GM10847 (cell line): ENCODE data around the gene PRR36.
A peak's percentile ranks its signal among the peaks of the same experiment; 100 is the strongest.

Source experiments
- POLR2A ChIP-seq: IDR thresholded peaks from 2 replicates; pipeline ENCODE4 v1.6.1; 2011; ENCODE audit not compliant: insufficient read length; ENCODE audit errors: extremely low read depth

Gene PRR36

DNA sequence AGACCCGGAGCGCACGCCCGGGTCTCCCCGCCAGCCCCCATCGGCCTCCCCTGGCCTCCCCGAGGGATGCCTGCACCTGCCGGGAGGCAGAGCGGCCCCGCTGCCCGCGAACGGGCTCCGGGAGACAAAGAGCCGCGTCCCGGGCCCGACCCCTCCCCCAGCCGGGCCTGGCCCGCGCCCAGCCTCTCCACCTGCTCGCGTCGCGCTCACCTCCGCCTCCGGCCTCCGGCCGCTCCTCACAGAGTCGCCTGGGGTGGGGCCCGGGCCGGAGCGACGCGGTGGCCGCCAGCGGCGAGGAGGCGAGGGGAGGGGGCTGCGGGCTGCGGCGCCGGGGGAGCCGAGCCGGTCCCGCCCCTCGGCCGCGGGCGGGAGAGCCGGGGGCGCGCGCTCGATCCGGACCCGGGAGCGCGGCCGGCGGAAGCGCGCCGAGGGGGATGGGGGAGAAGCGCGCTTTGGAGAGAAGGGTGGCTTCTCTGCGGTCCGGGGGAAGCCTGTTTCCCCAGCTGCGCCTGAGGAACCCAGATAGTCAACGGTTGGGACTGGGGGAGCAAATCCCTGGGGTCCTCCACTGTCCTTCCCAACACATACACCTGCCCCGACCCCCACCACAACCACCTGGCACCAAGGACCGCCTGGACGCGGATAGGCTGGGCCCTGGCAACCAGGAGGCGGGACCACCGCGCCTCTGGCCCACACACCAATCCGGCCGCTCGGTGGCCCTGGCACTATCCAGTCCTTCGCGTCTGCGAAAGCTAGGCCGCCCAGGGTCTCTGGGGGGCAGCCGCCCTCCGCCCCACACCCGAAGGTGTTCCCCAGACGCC lies at the start of gene PRR36:
TSS of gene PRR36 (minus strand) at position 315 of the 821 bp plus-strand sequence. CDS start 701 bp downstream, outside the sequence.
- no peak for TF ChIP-seq POLR2A

- TF ChIP-seq POLR2A, result no peak
Measured at GRCh38 chr19:7923295-7924191, 49.4 kb upstream of the PRR36 start.

- TF ChIP-seq POLR2A, result no peak
Measured at GRCh38 chr19:7922836-7923195, 48.6 kb upstream of the PRR36 start.

- no peak for TF ChIP-seq POLR2A
Measured at GRCh38 chr19:7921967-7922835, 48.0 kb upstream of the PRR36 start.

DNA sequence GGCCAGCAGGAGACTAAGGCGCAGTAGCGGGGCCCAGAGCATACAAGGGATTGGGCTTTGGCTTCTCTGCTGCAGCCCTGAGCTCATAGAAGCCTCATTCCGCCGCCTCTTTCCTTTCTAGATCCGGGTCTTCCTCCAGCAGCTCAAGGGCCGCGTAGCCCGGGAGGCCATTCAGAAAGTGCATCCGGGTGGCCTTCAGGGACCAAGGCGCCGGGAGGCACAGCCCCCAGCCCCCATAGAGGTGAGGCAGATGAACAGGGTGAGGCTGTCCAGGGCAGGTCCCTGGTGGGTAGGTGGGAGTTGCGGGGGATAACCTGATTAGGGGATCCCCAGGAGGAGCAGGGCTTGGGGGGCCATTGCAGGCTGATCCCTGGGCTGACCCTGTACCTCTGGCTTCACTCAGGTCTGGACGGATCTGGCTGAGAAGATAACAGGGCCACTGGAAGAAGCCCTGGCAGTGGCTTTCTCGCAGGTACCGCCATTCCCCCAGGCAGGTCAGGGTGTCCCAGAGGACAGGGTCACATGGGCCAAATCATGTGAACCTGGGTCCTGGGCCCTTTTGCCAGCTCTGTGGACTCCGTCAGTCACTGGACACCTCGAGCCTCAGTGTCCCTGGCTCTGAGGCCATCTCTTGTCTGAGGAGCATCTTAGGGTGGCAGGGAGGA lies 47.2 kb upstream of the PRR36 start:
- no peak for TF ChIP-seq POLR2A

- peak; percentile 20 for TF ChIP-seq POLR2A
Measured at GRCh38 chr19:7920519-7921301, 46.5 kb upstream of the PRR36 start.

DNA sequence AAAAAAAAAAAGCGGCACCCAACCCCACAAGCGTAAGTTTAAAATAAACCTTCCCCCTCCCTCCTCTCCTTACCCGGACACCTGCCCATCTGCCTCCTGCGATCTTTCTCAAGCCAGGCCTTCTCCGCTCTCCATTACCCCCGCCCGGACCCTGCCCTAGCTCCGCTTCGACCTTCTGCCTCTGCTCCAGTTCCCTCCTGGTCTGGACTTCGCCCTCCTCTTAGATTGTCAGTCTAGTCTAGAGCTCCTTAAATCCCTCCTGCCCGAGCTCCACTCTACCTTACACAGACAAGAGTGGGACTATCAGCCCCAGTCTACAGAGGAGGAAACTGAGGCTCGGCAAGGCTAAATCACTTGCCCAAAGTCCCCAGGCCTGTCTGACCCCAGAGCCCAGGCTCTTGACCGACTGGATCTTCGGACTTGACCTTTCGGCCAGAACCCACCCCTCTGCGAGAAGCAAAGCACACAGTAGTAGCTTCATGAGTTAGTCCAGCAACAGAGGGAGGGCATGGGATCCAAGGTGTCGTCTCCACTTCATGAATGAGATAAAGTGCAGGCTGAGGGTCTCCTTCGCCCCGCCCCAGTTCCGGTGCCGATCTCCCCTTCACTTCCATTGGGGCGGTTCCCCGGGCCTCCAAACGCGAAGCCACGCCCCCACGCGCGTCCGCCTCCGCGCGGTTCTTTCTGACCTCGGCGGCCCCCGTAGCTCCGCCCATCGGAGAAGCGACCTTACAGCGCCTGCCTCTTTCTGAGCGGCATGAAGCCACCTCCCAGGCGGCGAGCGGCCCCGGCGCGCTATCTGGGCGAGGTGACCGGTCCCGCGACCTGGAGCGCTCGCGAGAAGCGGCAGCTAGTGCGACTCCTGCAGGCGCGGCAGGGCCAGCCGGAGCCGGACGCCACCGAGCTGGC lies 45.7 kb upstream of the PRR36 start, which contains the start of gene SNAPC2:
TSS of gene SNAPC2 (plus strand) at position 729 of the 909 bp plus-strand sequence. CDS start at position 758, 29 bp downstream.
- TF ChIP-seq POLR2A, result peak; percentile 64

DNA sequence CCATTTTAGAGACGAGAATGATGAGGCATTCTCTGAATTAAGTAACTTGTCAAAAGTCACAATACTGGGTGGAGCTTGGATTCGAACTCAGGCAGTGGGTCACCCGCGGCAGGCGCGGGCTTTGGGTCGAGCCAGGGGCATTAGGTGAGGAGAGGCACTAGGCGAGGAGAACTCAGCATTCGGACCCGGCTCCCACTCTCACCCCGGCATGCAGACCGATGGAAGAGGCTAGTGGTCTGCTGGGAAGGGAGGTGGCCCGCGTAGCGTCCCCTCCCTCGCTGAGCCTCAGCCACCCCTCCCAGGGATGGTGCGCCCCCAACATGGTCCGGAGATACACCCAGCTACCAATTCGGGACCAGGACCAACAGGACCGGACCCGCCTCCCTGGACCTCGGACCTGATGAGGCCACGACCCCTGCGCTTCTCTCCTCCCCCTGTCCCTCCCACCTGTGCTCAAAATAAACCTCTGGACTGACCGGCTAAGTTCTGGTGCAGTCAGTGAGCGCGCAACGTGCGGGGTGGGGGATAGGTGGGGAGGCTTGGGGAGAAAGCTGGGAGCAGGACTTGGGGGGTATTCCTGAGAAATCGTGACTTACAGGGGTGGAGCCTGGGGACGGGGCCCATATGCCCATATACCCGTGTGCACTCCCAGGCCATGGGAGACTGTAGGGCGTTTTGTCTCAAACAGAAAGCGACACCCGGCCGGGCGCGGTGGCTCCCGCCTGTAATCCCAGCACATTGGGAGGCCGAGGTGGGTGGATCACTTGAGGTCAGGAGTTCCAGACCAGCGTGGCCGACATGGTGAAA lies 44.6 kb upstream of the PRR36 start:
- no peak for TF ChIP-seq POLR2A

- no peak for TF ChIP-seq POLR2A
Measured at GRCh38 chr19:7917267-7918061, 43.3 kb upstream of the PRR36 start.

GRCh38 chr19:7916955-7917266 lies 42.7 kb upstream of the PRR36 start:
- TF ChIP-seq POLR2A, result no peak

- no peak for TF ChIP-seq POLR2A
Measured at GRCh38 chr19:7916103-7916954, 42.1 kb upstream of the PRR36 start.
